NCI-H526 (cell line): ENCODE data around the gene AQR.
"Not testable (repeated sequence)": the region's sequence is repeated elsewhere in the genome, so short reads cannot be mapped to it uniquely, and the experiment has no call there.

Experiments used
- DNase-seq, 2 experiments: peaks; one replicate each; lab custom pipeline; 2025; lab: John Stamatoyannopoulos, UW

AQR gene

GRCh38 chr15:34969340-34970097 is at the start of gene AQR:
TSS of gene AQR (minus strand) at chr15:34969742. CDS start at chr15:34969613, 129 bp downstream.
- peak; percentile 97 to 98 for DNase-seq

DNA sequence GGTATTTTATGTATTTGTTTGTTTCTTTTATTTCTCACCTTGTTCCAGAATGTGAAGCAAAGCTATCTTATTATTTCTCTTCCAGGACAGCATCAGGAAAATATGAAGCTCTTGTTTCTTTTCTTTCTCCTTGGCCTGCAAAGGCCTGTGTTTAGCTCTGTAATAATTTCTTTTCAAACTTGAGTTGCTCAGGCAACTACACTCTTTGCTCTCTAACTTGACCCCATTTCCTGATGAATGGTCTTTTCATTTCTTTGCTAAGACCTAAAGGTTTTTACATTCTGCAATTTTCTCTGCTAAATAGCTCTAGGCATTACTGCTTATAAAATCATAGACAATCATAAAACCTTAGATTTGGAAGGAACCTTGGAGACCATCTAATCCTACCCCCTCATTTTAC is 44.7 kb upstream of the AQR start:
- no peak for DNase-seq

- DNase-seq = no peak
These were observed 43.8 kb upstream of the AQR start for GRCh38 chr15:35013370-35013769.

DNA sequence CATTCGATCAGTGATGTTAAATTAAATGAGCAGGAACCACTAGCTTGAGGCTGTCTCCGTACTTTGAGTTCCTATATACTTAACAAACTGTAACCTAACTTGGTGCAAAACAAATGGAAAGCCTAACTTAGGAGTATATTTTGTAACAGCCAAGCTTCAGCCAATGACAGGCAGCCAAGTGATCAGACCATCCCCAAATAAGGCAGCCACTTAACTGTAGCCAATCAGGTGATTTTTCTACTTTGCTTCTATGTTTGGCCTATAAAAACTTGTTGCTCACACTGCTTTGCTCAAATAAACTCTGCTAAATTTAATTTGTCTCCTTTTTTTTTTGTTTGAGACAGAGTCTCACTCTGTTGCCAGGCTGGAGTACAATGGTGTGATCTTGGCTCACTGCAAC is 37.9 kb upstream of the AQR start:
- no peak for DNase-seq

GRCh38 chr15:35005933-35006332 is 36.4 kb upstream of the AQR start:
- DNase-seq = no peak

GRCh38 chr15:35003928-35004327 is 34.4 kb upstream of the AQR start:
- no peak for DNase-seq

DNA sequence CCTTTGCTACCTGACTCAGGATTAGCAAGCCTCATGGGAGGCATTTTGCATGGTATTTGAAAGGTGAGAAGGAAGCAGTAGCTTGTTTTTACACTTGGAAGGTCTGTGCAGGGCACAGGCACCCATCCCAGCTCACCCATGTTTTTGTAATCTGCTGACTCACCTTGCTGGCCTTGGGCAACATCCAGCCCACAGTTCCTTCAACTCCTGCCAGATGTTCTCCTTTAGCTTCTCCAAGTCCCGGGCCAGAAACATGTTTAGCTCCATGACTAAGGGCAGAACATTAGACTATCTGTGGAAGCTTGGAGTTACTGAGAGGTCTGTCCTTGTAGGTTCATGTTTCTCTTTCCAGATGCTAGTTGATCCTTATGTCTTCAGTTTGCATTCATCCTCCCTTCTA is 31.0 kb upstream of the AQR start:
- DNase-seq = no peak

DNA sequence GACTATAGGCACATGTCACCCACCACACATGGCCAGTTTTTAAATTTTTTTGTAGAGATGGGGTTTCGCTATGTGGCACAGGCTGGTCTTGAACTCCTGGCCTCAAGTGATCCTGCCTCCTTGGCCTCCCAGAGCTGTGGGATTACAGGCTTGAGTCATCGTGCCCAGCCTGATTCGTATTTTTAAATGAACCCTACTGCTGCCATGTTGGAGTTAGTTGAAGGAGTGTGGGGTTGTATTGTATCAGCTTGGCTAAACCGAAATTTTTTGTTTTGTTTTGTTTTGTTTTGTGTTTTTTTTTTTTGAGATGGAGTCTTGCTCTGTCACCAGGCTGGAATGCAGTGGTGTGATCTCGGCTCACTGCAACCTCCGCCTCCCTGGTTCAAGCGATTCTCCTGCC is 30.4 kb upstream of the AQR start:
- no peak for DNase-seq

DNA sequence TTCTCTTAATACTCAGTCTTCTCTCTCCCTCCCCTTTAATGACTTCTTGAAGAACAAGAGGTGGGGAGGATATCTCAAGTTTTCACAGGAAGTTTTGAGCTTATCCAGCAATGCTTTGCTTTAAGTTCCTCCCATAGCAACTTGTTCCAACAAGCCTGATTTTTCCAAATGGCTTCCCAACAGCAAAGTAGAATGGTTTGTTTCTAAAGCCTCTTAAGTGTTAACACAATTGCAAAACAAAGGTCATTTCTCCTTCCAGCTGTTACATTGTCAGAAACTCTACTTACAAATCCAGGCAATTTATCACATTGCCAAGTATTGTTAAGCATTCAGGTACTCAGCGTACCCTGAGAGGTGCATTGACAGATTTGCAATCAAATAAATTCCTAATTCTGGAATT is 25.4 kb upstream of the AQR start:
- DNase-seq = no peak

DNA sequence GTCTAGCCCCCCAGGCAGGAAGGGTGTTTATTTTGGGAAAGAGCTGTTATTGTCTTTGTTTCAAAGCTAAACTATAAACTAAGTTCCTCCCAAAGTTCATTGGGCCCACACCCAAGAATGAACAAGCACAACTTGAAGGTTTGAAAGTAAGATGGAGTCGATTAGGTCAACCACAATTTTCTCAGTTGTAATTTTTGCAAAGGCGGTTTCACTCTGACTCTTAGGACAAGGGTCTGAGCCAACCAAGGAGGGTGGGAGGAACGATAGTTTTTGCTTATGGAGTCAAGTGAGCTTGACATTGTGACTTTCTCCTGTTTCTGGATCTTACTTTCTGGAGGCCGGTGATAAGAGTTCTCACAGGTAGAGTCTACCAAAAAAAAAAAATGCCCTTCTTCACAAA is 24.3 kb upstream of the AQR start:
- DNase-seq = no peak

DNA sequence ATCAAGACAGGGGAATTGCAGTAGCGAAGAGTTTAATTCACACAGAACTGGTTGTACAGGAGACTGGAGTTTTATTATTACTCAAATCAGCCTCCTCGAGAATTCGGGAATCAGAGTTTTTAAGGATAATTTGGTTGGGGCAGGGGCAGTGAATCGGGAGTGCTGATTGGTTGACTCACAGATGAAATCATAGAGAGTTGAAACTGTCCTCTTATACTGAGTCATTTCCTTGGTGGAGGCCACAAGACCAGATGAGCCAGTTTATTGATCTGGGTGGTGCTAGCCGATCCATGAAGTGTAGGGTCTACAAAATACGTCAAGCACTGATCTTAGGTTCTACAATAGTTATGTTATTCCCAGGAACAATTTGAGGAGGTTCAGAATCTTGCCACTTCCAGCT is 23.9 kb upstream of the AQR start:
- DNase-seq = no peak

DNA sequence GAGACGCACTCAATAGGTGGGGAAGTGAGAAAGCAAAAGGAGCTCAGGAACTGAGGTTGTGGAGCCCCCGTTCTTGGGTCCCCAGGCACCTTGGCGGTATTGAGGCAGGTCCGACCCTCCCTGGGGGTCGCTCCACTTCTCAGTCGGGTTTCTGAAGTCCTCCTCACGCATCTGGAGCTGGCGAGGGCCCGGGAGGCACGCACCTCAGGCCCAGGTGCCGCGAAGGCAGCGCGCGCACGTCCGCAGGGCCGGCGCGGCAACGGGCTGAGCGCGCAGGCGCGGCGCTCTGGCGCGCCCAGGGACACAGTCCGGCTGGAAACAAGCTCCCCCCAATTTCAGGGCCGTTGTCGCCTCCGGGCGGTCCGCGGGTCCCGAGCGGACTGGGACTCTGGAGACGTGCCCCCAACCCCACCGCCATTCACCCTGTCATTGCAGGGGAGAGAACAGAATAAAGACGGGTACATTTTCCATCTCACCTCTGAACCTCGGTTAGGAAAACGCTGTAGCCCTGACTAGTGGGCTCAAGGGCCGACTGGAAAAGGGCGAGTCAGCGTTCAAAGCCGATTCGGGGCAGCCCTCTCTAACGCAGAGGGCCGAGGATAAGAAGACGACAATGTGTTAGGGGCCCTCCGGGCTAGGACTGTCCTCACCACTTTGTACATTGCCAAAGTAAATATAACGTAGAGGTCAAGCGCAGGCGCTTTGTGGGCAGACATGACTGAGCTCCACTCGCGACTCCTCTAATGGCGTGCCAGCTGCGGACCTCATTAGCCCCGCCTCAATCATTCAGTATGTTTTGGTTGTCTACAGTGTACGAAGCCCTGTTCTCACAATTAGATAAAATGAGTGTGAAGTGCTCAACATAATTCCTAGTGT is 18.7 kb upstream of the AQR start, which contains the start of gene ZNF770:
ZNF770 (minus strand) TSS at position 261 of the 876 bp plus-strand sequence. CDS start 4,853 bp downstream, outside the sequence.
- peak; percentile 50 to 84 for DNase-seq

- DNase-seq = no peak
These were observed 18.1 kb upstream of the AQR start for GRCh38 chr15:34987609-34988026.

- DNase-seq = peak; percentile 20 to 23
These were observed 17.4 kb upstream of the AQR start for GRCh38 chr15:34986771-34987480.

GRCh38 chr15:34986326-34986725 is 16.8 kb upstream of the AQR start:
- no peak for DNase-seq

GRCh38 chr15:34984889-34985630 is 15.5 kb upstream of the AQR start:
- no peak for DNase-seq

DNA sequence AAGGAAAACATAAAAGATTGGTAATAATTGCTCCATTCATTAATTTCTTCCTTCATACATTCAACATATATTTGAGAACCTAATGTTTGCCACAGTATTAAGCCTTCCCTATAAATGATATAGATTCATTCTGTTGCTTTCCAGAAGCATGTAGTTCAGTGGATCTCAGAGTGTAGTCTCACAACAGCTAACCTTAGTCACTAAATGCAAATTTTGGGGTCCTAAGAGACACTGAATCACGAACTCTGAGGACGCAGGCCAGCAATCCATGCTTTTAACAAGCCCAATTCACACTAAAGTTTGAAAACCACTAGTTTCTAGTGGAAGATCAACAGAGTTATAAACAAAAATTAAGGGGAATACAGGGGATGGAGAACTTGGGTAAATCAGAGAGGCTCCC is 7.2 kb upstream of the AQR start:
- no peak for DNase-seq

- DNase-seq = no peak
These were observed 6.5 kb upstream of the AQR start for GRCh38 chr15:34976073-34976472.

- no peak for DNase-seq
These were observed 4.0 kb upstream of the AQR start for GRCh38 chr15:34973512-34973911.

DNA sequence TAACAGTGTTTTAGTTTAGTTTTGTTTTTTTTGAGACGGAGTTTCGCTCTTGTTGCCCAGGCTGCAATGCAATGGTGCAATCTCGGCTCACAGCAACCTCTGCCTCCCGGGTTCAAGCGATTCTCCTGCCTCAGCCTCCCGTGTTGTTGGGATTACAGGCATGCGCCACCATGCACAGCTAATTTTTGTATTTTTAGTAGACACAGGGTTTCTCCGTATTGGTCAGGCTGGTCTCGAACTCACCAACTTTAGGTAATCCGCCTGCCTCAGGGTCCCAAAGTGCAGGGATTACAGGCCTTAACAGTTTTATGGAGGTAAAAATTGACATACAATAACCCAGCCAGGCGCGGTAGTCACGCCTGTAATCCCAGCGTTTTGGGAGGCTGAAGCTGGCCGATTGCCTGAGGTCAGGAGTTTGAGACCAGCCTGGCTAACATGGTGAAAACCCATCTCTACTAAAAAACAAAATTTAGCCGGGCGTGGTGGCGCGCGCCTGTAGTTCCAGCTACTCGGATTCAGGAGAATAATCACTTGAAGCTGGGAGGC is 629 bp upstream of the AQR start:
- not testable (repeated sequence) for DNase-seq

- DNase-seq = no peak
These were observed 5.3 kb downstream of the AQR start for GRCh38 chr15:34964277-34964676.
